ENCODE results near the gene PDK2. TPM values are rescaled to one million over a fixed set of nuclear protein-coding genes. Genes with fewer than 3 reads are reported as not detected.

PDK2 gene
- total and polyA plus RNA-seq, 2 of the 4 experiments (the other 2 are of a cell fraction), result 26.7 to 104 TPM

DNA sequence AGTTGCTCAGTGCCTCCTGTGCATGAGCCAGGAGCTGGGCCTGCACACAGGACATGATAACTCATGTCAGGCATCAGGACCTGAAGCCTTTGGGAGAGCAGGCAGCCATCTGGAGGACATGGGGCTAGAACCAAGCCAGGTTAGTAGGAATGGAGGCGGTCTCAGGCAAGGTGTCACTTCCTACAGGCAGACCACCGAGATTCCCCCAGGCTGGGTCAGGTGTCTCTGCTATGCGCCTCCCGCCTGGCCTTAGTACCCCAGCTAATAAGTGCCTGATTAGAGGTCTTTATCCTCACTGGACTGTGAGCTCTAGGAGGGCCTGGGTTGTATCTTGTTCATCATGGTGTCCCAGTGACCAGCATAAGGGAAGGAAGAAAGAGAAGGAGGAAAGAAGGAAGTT, 19.2 kb downstream of the PDK2 start:
- Histone ChIP-seq H3K18ac (ENCODE audit: low read depth, low read length) (no peak overlapping the region), H3K9me1 (ENCODE audit: insufficient read depth, low read length) (no peaks in the 10 kb centered on the region; the same call in 1 of the 2 replicates), H3K56ac (ENCODE audit: extremely low read depth, insufficient read depth, low read length) (no peak overlapping the region), H3K9me3 (ENCODE audit: control insufficient read depth, insufficient read depth, low read length) (no peaks in the 10 kb centered on the region), H3K23ac (ENCODE audit: low read depth, low read length) (no peak overlapping the region), H2AFZ (replicated peaks; ENCODE audit: low read length, poor library complexity) (no peak overlapping the region), H3K27me3 (ENCODE audit: control insufficient read depth, insufficient read depth, low read length) (no peaks in the 10 kb centered on the region), H3K14ac (replicated peaks; ENCODE audit: low read depth, low read length) (no peak overlapping the region), H3K36me3 (ENCODE audit: control insufficient read depth, insufficient read depth, low read length) (peaks cover 17% of the 10 kb centered on the region; the same call in 1 of the 2 replicates), H3K4ac (ENCODE audit: low read depth, low read length) (no peak overlapping the region), H2AK5ac (ENCODE audit: low read depth, low read length) (no peak overlapping the region), H4K91ac (ENCODE audit: insufficient read depth, low read depth, low read length) (no peak overlapping the region), H3K4me3 (ENCODE audit: insufficient read depth, low read depth, low read length) (no peak overlapping the region), H3K4me1 (ENCODE audit: control insufficient read depth, insufficient read depth, low read length) (peaks cover 3% of the 10 kb centered on the region), H2BK5ac (ENCODE audit: low read depth, low read length, poor library complexity, severe bottlenecking) (no peak overlapping the region), H4K5ac (ENCODE audit: low read depth, low read length) (no peak overlapping the region), H4K20me1 (ENCODE audit: insufficient read depth, low read length) (no peaks in the 10 kb centered on the region), H2BK120ac (ENCODE audit: low read depth, low read length) (no peak overlapping the region), H2AK9ac (replicated peaks; ENCODE audit: low read depth, low read length, poor library complexity) (no peak overlapping the region), H3K27ac (ENCODE audit: insufficient read depth, low read length) (no peak overlapping the region), H2BK15ac (ENCODE audit: low read depth, low read length) (no peak overlapping the region), H2BK20ac (ENCODE audit: low read depth, low read length) (no peak overlapping the region), H3K9ac (ENCODE audit: low read depth, low read length) (no peak overlapping the region), H3K79me1 (ENCODE audit: low read depth in 1 of 2, low read length in 2 of 2) (no peaks in the 10 kb centered on the region), H4K8ac (ENCODE audit: low read depth in 2 of 2, low read length in 2 of 2) (no peak overlapping the region), H3K4me2 (ENCODE audit: low read depth, low read length) (no peak overlapping the region)
- in situ Hi-C loops (cut with MboI; ENCODE audit: low sequenced_read_pairs) (no loop called here), intact Hi-C loops (cut with micrococcal nuclease) (no loop called here), dilution Hi-C loops (cut with HindIII; ENCODE audit: low sequenced_read_pairs, unreplicated experiment) (no loop called here)
- no peak for ATAC-seq (ENCODE audit: low read depth)
- ChIA-PET POLR2A (ENCODE audit: unreplicated experiment) (no interaction called here), CTCF (interaction anchor here (0.7 to 1.9 kb wide), 2 partner anchors 9 to 47 kb away, joined by 4 to 10 read pairs; no protein-coding TSS in a partner anchor)
- WGBS, 2 experiments (ENCODE audit: extremely low coverage in 2 of 2, insufficient read length in 1 of 2), result no CpG with 5 or more reads among the region's 4 CpGs
- no peak for TF ChIP-seq SMC3 (IDR thresholded peaks at IDR 0.05; ENCODE audit: low read depth, low read length)
- TF ChIP-seq, protein P1, sequence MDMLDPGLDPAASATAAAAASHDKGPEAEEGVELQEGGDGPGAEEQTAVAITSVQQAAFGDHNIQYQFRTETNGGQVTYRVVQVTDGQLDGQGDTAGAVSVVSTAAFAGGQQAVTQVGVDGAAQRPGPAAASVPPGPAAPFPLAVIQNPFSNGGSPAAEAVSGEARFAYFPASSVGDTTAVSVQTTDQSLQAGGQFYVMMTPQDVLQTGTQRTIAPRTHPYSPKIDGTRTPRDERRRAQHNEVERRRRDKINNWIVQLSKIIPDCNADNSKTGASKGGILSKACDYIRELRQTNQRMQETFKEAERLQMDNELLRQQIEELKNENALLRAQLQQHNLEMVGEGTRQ (IDR thresholded peaks at IDR 0.05; ENCODE audit: low read depth, low read length), result no peak
- TF ChIP-seq RCOR1 (IDR thresholded peaks at IDR 0.05; ENCODE audit: insufficient replicate concordance, low read length), result no peak
- TF ChIP-seq ELK1 (IDR thresholded peaks at IDR 0.05; ENCODE audit: borderline replicate concordance, low read depth, low read length), result no peak
- no peak for TF ChIP-seq POLR2A (IDR thresholded peaks at IDR 0.05; ENCODE audit: low read depth, low read length)
- no peak for TF ChIP-seq NFE2L2 (IDR thresholded peaks at IDR 0.05; ENCODE audit: low read depth, low read length)
- TF ChIP-seq CEBPB (IDR thresholded peaks at IDR 0.05; ENCODE audit: low read depth, low read length), result no peak
- TF ChIP-seq MAFK (IDR thresholded peaks at IDR 0.05; ENCODE audit: low read depth, low read length), result no peak
- TF ChIP-seq MXI1 (IDR thresholded peaks at IDR 0.05; ENCODE audit: borderline replicate concordance, low read depth, low read length), result no peak
- TF ChIP-seq BHLHE40 (IDR thresholded peaks at IDR 0.05; ENCODE audit: low read depth, low read length), result no peak
- no peak for TF ChIP-seq MAZ (IDR thresholded peaks at IDR 0.05; ENCODE audit: borderline replicate concordance, low read depth, low read length)
- no peak for TF ChIP-seq RFX5 (IDR thresholded peaks at IDR 0.05; ENCODE audit: low read depth, low read length)
- TF ChIP-seq FOS (IDR thresholded peaks at IDR 0.05; ENCODE audit: low read depth, low read length), result no peak
- no peak for TF ChIP-seq CTCF (conservative IDR thresholded peaks at IDR 0.05; ENCODE audit: low read depth, low read length)
- no TSS peak for BruUV-seq (replicated peaks)
- no peak for DNase-seq
